GM21576 (cell line): ENCODE data around the gene GSTT2B.
"Not testable (repeated sequence)": the region's sequence is repeated elsewhere in the genome, so short reads cannot be mapped to it uniquely, and the experiment has no call there.

Experiments used
- ATAC-seq: cut with Tn5 transposase; IDR thresholded peaks from one replicate; pipeline ENCODE4 v1.9.1; 2021; ENCODE audit warnings: mild to moderate bottlenecking, moderate library complexity; ENCODE audit not compliant: unreplicated experiment

The GSTT2B gene, protein sequence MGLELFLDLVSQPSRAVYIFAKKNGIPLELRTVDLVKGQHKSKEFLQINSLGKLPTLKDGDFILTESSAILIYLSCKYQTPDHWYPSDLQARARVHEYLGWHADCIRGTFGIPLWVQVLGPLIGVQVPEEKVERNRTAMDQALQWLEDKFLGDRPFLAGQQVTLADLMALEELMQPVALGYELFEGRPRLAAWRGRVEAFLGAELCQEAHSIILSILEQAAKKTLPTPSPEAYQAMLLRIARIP

GRCh38 chr22:23961084-23961771 lies at the start of gene GSTT2B:
GSTT2B (minus strand) TSS chr22:23961195; CDS start chr22:23961131, 64 bp downstream.
- not testable (repeated sequence) for ATAC-seq

- no peak for ATAC-seq
Measured at GRCh38 chr22:24010018-24010391, 49.0 kb upstream of the GSTT2B start.

DNA sequence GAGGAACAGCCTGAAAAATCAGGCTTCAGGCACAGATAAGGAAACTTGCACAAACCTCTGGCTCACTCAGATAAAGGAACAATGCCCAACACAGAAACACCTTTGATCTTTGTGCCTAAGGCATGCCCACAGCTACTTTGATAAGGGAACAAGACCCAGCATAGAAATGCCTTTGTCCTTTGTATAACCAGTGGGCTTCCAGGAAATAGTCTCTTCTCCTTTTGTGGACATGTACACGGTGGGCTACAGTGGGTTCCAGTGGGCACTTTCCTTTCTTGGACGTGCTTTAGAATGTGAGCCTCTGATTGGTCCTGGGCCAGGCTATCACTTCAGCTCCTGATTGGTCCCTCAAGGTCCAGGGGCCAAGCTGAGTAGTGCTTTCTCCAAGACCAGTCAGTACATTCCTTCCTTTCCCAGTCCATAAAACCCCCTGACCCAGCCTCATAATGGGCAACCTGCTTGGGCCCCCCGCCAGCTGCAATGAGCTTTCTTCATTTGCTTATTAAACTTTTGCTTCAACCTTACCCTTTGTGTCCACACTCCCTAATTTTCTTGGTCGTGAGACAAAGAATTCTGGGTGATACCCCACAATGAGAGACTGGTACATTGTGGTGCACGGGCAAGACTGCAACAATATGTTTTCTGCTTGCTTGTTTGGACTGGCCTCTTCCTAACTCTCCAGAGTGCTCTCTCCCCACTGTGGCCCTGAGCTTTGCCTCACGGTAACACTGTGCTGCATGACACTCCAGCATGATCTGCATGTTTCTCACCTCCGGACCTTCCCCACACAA lies 48.4 kb upstream of the GSTT2B start:
- ATAC-seq: no peak

DNA sequence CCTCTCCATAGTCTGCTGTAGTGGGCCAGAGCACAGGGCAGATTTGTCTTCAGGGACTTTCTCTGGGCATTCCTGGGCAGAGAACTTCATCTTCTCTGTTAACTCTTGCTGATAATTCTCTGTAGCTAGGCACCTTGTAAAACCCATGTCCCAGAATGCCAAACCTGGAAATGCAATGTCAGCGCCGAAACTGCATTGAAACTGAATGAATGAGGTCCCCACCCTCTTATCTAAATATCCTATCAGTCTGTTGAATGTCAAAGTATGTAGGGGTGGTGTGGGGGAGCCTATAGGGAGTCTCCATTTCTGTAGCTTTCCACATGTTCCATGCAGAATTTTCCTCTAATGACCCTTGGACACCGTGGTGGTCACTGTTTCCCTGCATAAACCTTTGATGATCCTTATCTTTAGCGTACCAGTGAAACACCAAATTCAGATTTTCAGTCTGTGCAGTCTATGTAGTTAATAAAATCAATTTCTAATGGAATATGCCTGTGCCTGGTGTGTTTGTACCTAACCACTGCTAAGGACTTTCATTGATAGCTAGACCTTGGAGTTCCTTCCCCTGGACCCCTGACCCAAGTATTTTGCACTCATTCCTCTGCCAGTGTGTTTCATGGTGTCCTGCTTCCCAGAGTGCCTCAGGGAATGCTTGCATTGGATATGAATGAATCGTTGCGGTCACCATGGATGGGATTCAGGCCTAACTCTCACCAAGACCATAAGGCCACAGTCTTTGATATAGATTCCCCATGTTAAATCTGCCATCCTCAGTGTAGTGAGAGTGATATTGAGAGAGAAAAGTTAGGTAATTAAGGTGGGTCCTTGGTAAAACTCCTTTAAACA lies 47.6 kb upstream of the GSTT2B start:
- no peak for ATAC-seq

GRCh38 chr22:24008022-24008283 lies 47.0 kb upstream of the GSTT2B start:
- ATAC-seq: no peak

- no peak for ATAC-seq
Measured at GRCh38 chr22:24007253-24008021, 46.4 kb upstream of the GSTT2B start.

DNA sequence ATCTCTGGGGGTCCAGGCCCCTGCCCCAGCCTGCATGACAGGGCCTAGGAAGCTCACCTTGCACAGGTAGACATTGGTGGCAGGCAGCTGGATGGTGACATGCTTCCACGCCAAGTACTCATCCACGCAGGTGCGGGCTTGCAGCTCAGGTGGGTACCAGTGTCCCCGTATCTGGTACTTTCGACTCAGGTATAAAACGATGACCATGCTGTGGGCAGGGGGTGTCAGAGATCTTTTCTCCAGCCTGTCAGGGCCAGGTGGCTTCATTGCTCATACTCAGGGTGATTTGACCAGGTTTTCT lies 45.9 kb upstream of the GSTT2B start:
- no peak for ATAC-seq

DNA sequence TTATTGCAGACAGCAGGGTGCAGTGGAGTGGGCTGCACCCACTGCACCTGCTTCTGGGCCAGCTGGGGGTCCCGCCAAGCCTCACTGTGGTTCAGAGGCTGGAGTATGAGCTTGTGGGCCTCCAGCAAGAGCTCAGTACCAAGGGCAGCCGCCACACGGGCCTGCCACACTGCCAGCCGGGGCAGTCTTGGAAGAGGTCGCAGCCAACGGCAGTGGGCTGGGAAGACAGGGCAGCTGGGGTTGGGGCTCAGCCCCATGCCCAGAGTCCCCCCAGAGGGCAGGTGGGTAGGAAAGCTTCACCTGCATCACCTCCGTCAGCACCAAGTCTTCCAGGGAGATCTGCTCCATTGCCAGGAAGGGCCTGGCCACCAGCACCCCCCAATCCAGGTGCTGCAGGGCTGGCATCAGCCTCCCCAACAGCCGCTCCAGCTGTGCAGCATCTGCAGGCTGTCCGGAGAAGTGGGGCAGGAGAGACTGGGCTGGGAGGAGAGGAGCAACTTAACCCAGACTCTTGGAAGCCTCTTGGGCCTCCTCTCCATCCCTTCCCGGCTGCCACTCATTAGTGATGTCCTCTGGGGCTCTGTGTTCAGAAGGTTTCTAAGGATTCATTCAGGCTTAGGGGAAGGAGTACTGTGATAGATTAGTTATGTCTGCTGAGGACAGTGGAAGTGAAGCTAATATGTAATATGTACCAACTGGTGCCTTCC lies 45.4 kb upstream of the GSTT2B start:
- no peak for ATAC-seq

GRCh38 chr22:24005201-24005600 lies 44.2 kb upstream of the GSTT2B start, which contains the start of gene GSTT4:
GSTT4 (minus strand) TSS chr22:24005453; CDS start chr22:24005356, 97 bp downstream.
- no peak for ATAC-seq

DNA sequence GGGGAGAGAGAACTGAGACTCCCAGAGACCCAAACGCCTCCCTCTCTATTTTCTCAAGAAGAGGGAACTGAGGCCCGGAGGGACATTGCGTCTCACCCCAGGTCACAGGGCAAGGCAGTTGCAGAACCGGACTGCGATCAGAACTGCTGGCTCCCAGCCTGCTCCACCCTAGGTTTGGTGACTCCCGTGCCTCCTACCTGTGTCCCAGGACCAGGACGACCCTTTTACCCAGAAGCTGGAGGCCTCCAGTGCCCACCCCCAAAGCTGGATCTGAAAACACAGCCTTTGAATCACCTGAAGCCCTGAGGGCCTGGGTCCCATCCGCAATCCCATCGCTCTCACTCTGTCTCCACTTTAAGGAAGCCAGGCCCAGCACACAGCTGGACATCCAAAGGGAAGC lies 42.9 kb upstream of the GSTT2B start:
- no peak for ATAC-seq

- ATAC-seq: no peak
Measured at GRCh38 chr22:24002851-24003250, 41.9 kb upstream of the GSTT2B start.

GRCh38 chr22:24002272-24002671 lies 41.3 kb upstream of the GSTT2B start:
- no peak for ATAC-seq

- no peak for ATAC-seq
Measured at GRCh38 chr22:24001314-24001713, 40.3 kb upstream of the GSTT2B start.

- ATAC-seq: not testable (repeated sequence)
Measured at GRCh38 chr22:23999779-24000178, 38.8 kb upstream of the GSTT2B start.

DNA sequence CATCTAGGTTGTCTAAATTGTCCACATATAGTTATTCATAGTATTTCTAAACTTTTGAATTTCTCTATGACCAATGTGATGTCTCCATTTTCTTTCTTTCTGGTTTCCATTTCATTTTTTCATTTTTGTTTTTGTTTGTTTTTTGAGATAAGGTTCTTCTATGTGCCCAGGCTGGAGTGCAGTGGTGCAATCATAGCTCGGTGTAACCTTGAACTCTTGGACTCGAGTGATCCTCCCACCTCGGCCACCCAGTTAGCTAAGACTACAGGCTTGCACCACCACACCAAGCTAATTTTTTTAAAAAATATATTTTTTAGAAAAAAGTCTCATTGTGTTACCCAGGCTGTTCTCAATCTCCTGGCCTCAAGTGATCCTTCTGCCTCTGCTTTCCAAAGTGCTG lies 36.1 kb upstream of the GSTT2B start:
- no peak for ATAC-seq

DNA sequence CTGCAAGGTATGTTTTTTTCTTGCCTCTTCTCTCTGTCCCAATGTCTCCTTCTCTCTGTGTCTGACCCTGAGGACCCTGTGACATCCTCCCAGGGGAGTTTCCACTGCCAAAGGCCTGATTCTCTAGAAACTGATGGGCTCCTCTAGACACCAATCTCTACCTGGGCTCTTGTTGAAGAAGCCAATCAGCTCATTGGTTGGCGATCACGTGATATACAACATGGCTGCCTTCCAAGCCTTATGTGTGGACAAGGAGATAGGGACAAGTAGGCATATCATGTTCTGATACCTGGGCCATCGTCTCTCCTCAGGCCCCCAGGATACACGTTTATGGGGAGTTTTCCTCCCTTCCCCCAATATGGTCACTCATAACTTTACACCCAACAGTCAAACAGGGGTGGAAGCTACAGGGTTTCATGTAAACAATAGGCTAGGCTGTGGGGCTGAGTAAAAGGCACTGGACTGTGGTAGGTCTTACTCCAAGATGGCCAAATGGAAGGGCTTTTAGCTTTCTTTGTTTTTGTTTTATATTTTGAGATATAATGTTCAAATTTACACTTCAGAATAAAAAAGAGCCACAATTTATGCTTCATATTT lies 32.7 kb upstream of the GSTT2B start:
- not testable (repeated sequence) for ATAC-seq

DNA sequence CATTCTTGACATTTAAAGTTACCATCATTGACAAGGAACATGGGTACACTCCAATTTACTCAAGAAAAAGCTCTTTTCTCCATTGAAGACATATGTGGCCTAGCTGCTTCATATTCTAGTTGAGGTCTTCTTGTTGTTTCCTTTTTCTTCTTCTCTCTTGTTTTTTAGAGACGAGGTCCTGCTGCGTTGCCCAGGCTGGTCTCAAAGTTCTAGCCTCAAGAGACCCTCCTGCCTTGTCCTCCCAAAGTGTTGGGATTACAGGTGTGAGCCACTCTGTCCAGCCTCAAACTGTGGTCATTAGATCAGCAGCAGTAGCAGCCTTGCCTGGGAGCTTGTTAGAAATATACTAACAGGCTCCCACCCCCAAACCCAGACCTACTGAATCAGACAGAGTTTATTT lies 32.1 kb upstream of the GSTT2B start:
- not testable (repeated sequence) for ATAC-seq

- not testable (repeated sequence) for ATAC-seq
Measured at GRCh38 chr22:23989583-23990244, 28.7 kb upstream of the GSTT2B start.
